ENCODE data around the gene CUTA.
"Not testable (repeated sequence)": the region's sequence is repeated elsewhere in the genome, so short reads cannot be mapped to it uniquely, and the experiment has no call there.

Gene CUTA

GRCh38 chr6:33398601-33399000 lies 19.3 kb downstream of the CUTA start:
- not testable (repeated sequence) for DNase-seq

- DNase-seq, result no peak
These were observed 20.4 kb downstream of the CUTA start for GRCh38 chr6:33397541-33397940.

GRCh38 chr6:33392979-33393378 lies 24.9 kb downstream of the CUTA start:
- DNase-seq, result no peak

- no peak for DNase-seq
These were observed 25.3 kb downstream of the CUTA start for GRCh38 chr6:33392595-33392948.

- DNase-seq, result no peak
These were observed 25.8 kb downstream of the CUTA start for GRCh38 chr6:33391922-33392594.

- DNase-seq, result peak; percentile 100
These were observed 26.5 kb downstream of the CUTA start, which contains the start of gene KIFC1 for GRCh38 chr6:33391278-33391921. KIFC1 (plus strand) TSS chr6:33391823; CDS start chr6:33391986, 163 bp downstream.

GRCh38 chr6:33390767-33391277 lies 27.1 kb downstream of the CUTA start:
- DNase-seq, result no peak

- DNase-seq, result no peak
These were observed 27.7 kb downstream of the CUTA start for GRCh38 chr6:33390173-33390572.

- DNase-seq, result no peak
These were observed 33.3 kb downstream of the CUTA start for GRCh38 chr6:33384581-33385020.

- DNase-seq, result no peak
These were observed 34.3 kb downstream of the CUTA start for GRCh38 chr6:33383427-33384185.

- no peak for DNase-seq
These were observed 37.5 kb downstream of the CUTA start for GRCh38 chr6:33380272-33380981.

- not testable (repeated sequence) for DNase-seq
These were observed 38.7 kb downstream of the CUTA start for GRCh38 chr6:33379184-33379583.

- no peak for DNase-seq
These were observed 40.7 kb downstream of the CUTA start for GRCh38 chr6:33377171-33377570.

- DNase-seq, result no peak
These were observed 42.7 kb downstream of the CUTA start for GRCh38 chr6:33375143-33375671.

- no peak for DNase-seq
These were observed 43.7 kb downstream of the CUTA start for GRCh38 chr6:33373960-33374910.

- DNase-seq, result no peak
These were observed 45.3 kb downstream of the CUTA start for GRCh38 chr6:33372526-33373123.

- not testable (repeated sequence) for DNase-seq
These were observed 46.0 kb downstream of the CUTA start for GRCh38 chr6:33371901-33372300.

GRCh38 chr6:33367715-33368025 lies 50.2 kb downstream of the CUTA start:
- not testable (repeated sequence) for DNase-seq

- no peak for DNase-seq
These were observed 50.7 kb downstream of the CUTA start for GRCh38 chr6:33367009-33367714.
